HCT116 (cell line): ENCODE results near the gene TTL.

Source experiments
- CTCF ChIP-seq, 3 experiments: fragments of 200-600 bp in 1 of 3; sonication (generic) in 1 of 3; IDR thresholded peaks in 2 of 3; conservative IDR thresholded peaks in 1 of 3; 2 replicates each; pipeline ENCODE4 v1.5.1; 2012 to 2017; ENCODE audit warnings: low read depth in 2 of 3, low read length in 2 of 3, antibody characterized with exemption in 1 of 3, borderline replicate concordance in 1 of 3, control low read depth in 1 of 3, mild to moderate bottlenecking in 1 of 3, mixed read lengths in 1 of 3, mixed run types in 1 of 3, moderate library complexity in 1 of 3; ENCODE audit not compliant: insufficient read depth in 1 of 3
- EGR1 ChIP-seq: IDR thresholded peaks from 2 replicates; pipeline ENCODE4 v1.6.1; 2012; ENCODE audit warnings: low read depth
- EZH2 ChIP-seq: fragments of 200-600 bp; sonication (generic); IDR thresholded peaks from 2 replicates; pipeline ENCODE4 v1.6.1; 2017; ENCODE audit warnings: antibody characterized with exemption, mixed run types
- JUND ChIP-seq: IDR thresholded peaks from 2 replicates; pipeline ENCODE4 v1.6.1; 2012
- POLR2A ChIP-seq: IDR thresholded peaks from 2 replicates; pipeline ENCODE4 v1.7.0; 2011; ENCODE audit warnings: borderline replicate concordance; ENCODE audit not compliant: insufficient read depth, insufficient read length; ENCODE audit errors: extremely low read depth
- POLR2AphosphoS5 ChIP-seq: IDR thresholded peaks from 2 replicates; pipeline ENCODE4 v1.6.1; 2011; ENCODE audit warnings: mild to moderate bottlenecking, low read depth, low read length, moderate library complexity
- REST ChIP-seq: IDR thresholded peaks from 2 replicates; pipeline ENCODE4 v1.6.1; 2012; ENCODE audit warnings: low read depth
- SIN3A ChIP-seq: IDR thresholded peaks from 2 replicates; pipeline ENCODE4 v1.6.1; 2012; ENCODE audit warnings: low read depth
- SRF ChIP-seq: IDR thresholded peaks from 2 replicates; pipeline ENCODE4 v1.6.1; 2012; ENCODE audit warnings: low read depth
- TCF7L2 ChIP-seq: IDR thresholded peaks from 2 replicates; pipeline ENCODE4 v1.7.0; 2011; ENCODE audit warnings: borderline replicate concordance, inconsistent platforms; ENCODE audit not compliant: insufficient read depth, insufficient read length; ENCODE audit errors: extremely low read depth

DNA sequence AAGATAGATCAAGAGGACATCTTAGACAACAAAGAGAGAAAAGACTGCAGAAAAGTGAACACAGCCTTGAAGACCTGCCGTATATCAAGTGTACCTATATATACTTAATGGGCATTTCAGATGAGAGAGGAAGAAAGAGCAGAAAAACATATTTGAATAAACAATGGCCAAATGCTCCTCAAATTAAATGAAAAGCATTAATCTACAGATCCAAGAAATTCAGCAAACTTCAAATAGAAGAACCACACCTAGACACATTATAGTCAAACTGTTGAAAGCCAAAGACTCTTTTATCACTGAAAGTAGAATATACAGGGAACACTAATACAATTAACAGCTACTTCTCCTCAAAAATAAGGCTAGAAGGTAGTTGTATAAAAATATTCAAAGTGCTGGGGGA, 18.7 kb upstream of the TTL start:
- TF ChIP-seq CTCF (IDR thresholded peaks at IDR 0.05 in 2 of 3, conservative IDR thresholded peaks at IDR 0.05 in 1 of 3; ENCODE audit: borderline replicate concordance in 1 of 3, insufficient read depth in 1 of 3, low read depth in 2 of 3, low read length in 2 of 3) (no peak), SRF (no peak), JUND (no peak), SIN3A (no peak), EGR1 (no peak), REST (no peak), EZH2 (no peak), POLR2A (no peak), POLR2AphosphoS5 (no peak), TCF7L2 (no peak)
